Pancreas (tissue), 10 donors: ENCODE results near the gene IL6ST. TPM values are rescaled to one million over a fixed set of nuclear protein-coding genes. Genes with fewer than 3 reads are reported as not detected.
"Not testable (repeated sequence)": the region's sequence is repeated elsewhere in the genome, so short reads cannot be mapped to it uniquely, and the experiment has no call there.

Source experiments
- ATAC-seq, 4 donors: fragments of 200-7000 bp; cut with Tn5 transposase; one replicate each; pipeline versions ENCODE4 v1.8.0 to v1.9.1; 2020; ENCODE audit warnings: mild to moderate bottlenecking in 4 of 4, moderate library complexity in 4 of 4
- DNase-seq, 6 donors: peaks; one replicate each; pipeline ENCODE4 v3.0.0-alpha.2; 2020
- FAIRE-seq: peaks from 2 replicates; lab custom pipeline; 2012; peaks lifted over from hg19 to GRCh38; lab: Jason Lieb, UNC
- H3K27ac ChIP-seq, 4 donors: fragments of 200-600 bp; sonication (generic); 1 replicate in 3 of 4; 2 replicates in 1 of 4; pipeline versions ENCODE4 v1.5.0 to v1.8.0; 2020
- H3K27me3 ChIP-seq, 4 donors: fragments of 200-600 bp; one replicate each; pipeline ENCODE4 v1.8.0; 2021
- H3K36me3 ChIP-seq, 3 donors: fragments of 200-600 bp; sonication (generic) in 1 of 3; one replicate each; pipeline versions ENCODE4 v1.5.0 to v1.8.0; 2020 to 2021
- H3K4me1 ChIP-seq, 3 donors: fragments of 200-600 bp; one replicate each; pipeline ENCODE4 v1.8.0; 2021
- H3K4me3 ChIP-seq, 4 donors: fragments of 200-600 bp; sonication (generic) in 2 of 4; one replicate each; pipeline versions ENCODE4 v1.5.0 to v1.8.0; 2020 to 2021
- H3K9me3 ChIP-seq, 4 donors: fragments of 200-600 bp; one replicate each; pipeline ENCODE4 v1.8.0; 2021
- CTCF ChIP-seq, 4 donors: fragments of 200-600 bp; sonication (generic) in 3 of 4; IDR thresholded peaks; one replicate each; pipeline versions ENCODE4 v1.5.0 to v1.8.0; 2021; ENCODE audit warnings: antibody characterized with exemption in 4 of 4
- WGBS, 2 donors: extraction: QIAGEN DNeasy Blood & Tissue Kit; methylation state at CpG; one replicate each; pipeline ENCODE4 v1.1.7; 2013; 5-methylcytosine and 5-hydroxymethylcytosine counted together
- intact Hi-C, 3 donors: fragments of 100-400 bp; cut with DNase I; formaldehyde crosslinking; loops; one replicate each; pipeline versions ENCODE4 v1.11.1 to v1.14.2; 2022
- polyA plus RNA-seq, 2 donors: library from polyadenylated mRNA; stranded (reverse); fragments of 200-250 nt; gene quantifications; one replicate each; pipeline ENCODE4 v1.2.3, GENCODE V29; 2013
- total RNA-seq, 6 donors: library from RNA; stranded (reverse); fragmentation: NEBNext Ultra II Directional in 4 of 6; extraction: Animal tissue kit (Norgen Biotek cat#: 25700) in 4 of 6; gene quantifications; one replicate each; pipeline versions ENCODE4 v1.2.1 to v1.2.4, GENCODE V29; 2021 to 2023
- donor health status: healthy with polysubstance abuse.
- donor health status: DM: no; HTN: no; CAD: no; lungs with moderate emphysema.
- donor health status: DM: no; HTN: no; CAD: no.
- donor health status: control.
- donor health status: control.
- donor health status: Bipolar disorder and iron deficiency.
- donor health status: DM: yes; HTN: yes; CAD: no.
- donor health status: DM: no; HTN: no; CAD: no.
- donor health status: DM: no; HTN: no; CAD: no.
- donor health status: DM: yes; HTN: yes; CAD: no.

Gene IL6ST
- total and polyA plus RNA-seq, 8 donors = 14.5 to 165 (median 63.6) TPM

- WGBS, 2 donors = 48 to 56% methylated on average over 1 of the region's 1 CpG
- Histone ChIP-seq H3K36me3 (peaks cover 0 to 10% (median 0%) of the 10 kb centered on the region in 3 donors), H3K9me3 (no peaks in the 10 kb centered on the region), H3K27ac (no peak overlapping the region), H3K4me3 (no peak overlapping the region), H3K27me3 (no peaks in the 10 kb centered on the region), H3K4me1 (no peaks in the 10 kb centered on the region)
- no peak for DNase-seq
- no peak for ATAC-seq
- TF ChIP-seq CTCF (IDR thresholded peaks at IDR 0.05) = no peak
- intact Hi-C loops = loop anchor here in 2 of 3 donors (10.0 kb wide), 2 partner anchors 235 to 245 kb away; no protein-coding TSS in a partner anchor
- no peak for FAIRE-seq
These were observed 24.8 kb downstream of the IL6ST start for GRCh38 chr5:55969956-55970355.

GRCh38 chr5:55966284-55966683, 28.5 kb downstream of the IL6ST start:
- no peak for FAIRE-seq
- ATAC-seq = no peak
- TF ChIP-seq CTCF (IDR thresholded peaks at IDR 0.05) = no peak
- intact Hi-C loops = no loop called here
- Histone ChIP-seq H3K4me1 (peaks cover 0 to 4% (median 0%) of the 10 kb centered on the region in 3 donors), H3K36me3 (peaks cover 0 to 28% (median 6%) of the 10 kb centered on the region in 3 donors), H3K27ac (no peak overlapping the region), H3K9me3 (no peaks in the 10 kb centered on the region), H3K4me3 (no peak overlapping the region), H3K27me3 (no peaks in the 10 kb centered on the region)
- DNase-seq = no peak

GRCh38 chr5:55965525-55965924, 29.2 kb downstream of the IL6ST start:
- intact Hi-C loops = no loop called here
- no peak for ATAC-seq

GRCh38 chr5:55960779-55961178, 34.0 kb downstream of the IL6ST start:
- no peaks in the 10 kb centered on the region for H3K9me3 ChIP-seq
- no peak for TF ChIP-seq CTCF (IDR thresholded peaks at IDR 0.05)
- H3K27ac ChIP-seq = no peak overlapping the region
- no peak for DNase-seq
- H3K4me1 ChIP-seq = peaks cover 0 to 4% (median 0%) of the 10 kb centered on the region in 3 donors
- ATAC-seq = no peak
- intact Hi-C loops = no loop called here
- WGBS, 2 donors = 99% methylated on average over 7 of the region's 7 CpGs
- no peaks in the 10 kb centered on the region for H3K27me3 ChIP-seq
- H3K36me3 ChIP-seq = peaks cover 0 to 59% (median 23%) of the 10 kb centered on the region in 3 donors
- no peak for FAIRE-seq
- no peak overlapping the region for H3K4me3 ChIP-seq

More at GRCh38 chr5:55965525-55965924, 29.2 kb downstream of the IL6ST start:
- no peak overlapping the region for H3K27ac ChIP-seq
- TF ChIP-seq CTCF (IDR thresholded peaks at IDR 0.05) = no peak
- H3K27me3 ChIP-seq = no peaks in the 10 kb centered on the region
- H3K4me3 ChIP-seq = no peak overlapping the region
- peaks cover 0 to 28% (median 10%) of the 10 kb centered on the region in 3 donors for H3K36me3 ChIP-seq
- 80 to 81% methylated on average over 6 of the region's 6 CpGs for WGBS, 2 donors
- H3K4me1 ChIP-seq = peaks cover 0 to 4% (median 0%) of the 10 kb centered on the region in 3 donors
- FAIRE-seq (no peak), DNase-seq (no peak)
- H3K9me3 ChIP-seq = no peaks in the 10 kb centered on the region

- WGBS, 2 donors = 89 to 90% methylated on average over 1 of the region's 1 CpG
- intact Hi-C loops = no loop called here
- H3K36me3 ChIP-seq = peaks cover 0 to 74% (median 38%) of the 10 kb centered on the region in 3 donors
These were observed 35.6 kb downstream of the IL6ST start for GRCh38 chr5:55959208-55959607.

GRCh38 chr5:55941154-55941553, 53.6 kb downstream of the IL6ST start:
- H3K36me3 ChIP-seq = peaks cover 0 to 21% (median 14%) of the 10 kb centered on the region in 3 donors
- H3K4me1 ChIP-seq, FAIRE-seq, H3K9me3 ChIP-seq, H3K27me3 ChIP-seq, intact Hi-C loops, H3K27ac ChIP-seq, H3K4me3 ChIP-seq, DNase-seq, ATAC-seq: not testable (repeated sequence)
- WGBS, 2 donors = 94 to 95% methylated on average over 4 of the region's 4 CpGs

More at GRCh38 chr5:55959208-55959607, 35.6 kb downstream of the IL6ST start:
- H3K27me3 ChIP-seq = no peaks in the 10 kb centered on the region
- TF ChIP-seq CTCF (IDR thresholded peaks at IDR 0.05) = no peak
- ATAC-seq (no peak), FAIRE-seq (no peak), DNase-seq (no peak)
- H3K4me3 ChIP-seq = no peak overlapping the region
- no peaks in the 10 kb centered on the region for H3K9me3 ChIP-seq
- H3K27ac ChIP-seq = no peak overlapping the region
- peaks cover 0 to 4% (median 0%) of the 10 kb centered on the region in 3 donors for H3K4me1 ChIP-seq

- H3K4me3 ChIP-seq, DNase-seq, ATAC-seq, intact Hi-C loops, H3K27ac ChIP-seq, H3K4me1 ChIP-seq, H3K27me3 ChIP-seq, H3K9me3 ChIP-seq: not testable (repeated sequence)
- H3K36me3 ChIP-seq = peaks cover 0 to 19% (median 9%) of the 10 kb centered on the region in 3 donors
- FAIRE-seq = peak; percentile 95
These were observed 57.2 kb downstream of the IL6ST start for GRCh38 chr5:55937598-55937997.
